Medulla oblongata (tissue), 1 donor: Measurements from ENCODE around the gene SEPHS2.
A peak's percentile ranks its signal among the peaks of the same experiment; 100 is the strongest.

Experiments
- DNase-seq: peaks from one replicate; pipeline ENCODE4 v3.0.0-alpha.2; 2015; ENCODE audit errors: extremely low spot score

SEPHS2 gene

GRCh38 chr16:30429678-30430427 lies 15.8 kb downstream of the SEPHS2 start, which contains the start of gene DCTPP1:
TSS of gene DCTPP1 (minus strand) at chr16:30430030. CDS start at chr16:30429980, 50 bp downstream.
- peak; percentile 99 for DNase-seq

- no peak for DNase-seq
These were observed 16.3 kb downstream of the SEPHS2 start for GRCh38 chr16:30429418-30429677.

GRCh38 chr16:30428055-30428454 lies 17.6 kb downstream of the SEPHS2 start:
- no peak for DNase-seq

- DNase-seq, result no peak
These were observed 24.7 kb downstream of the SEPHS2 start for GRCh38 chr16:30421010-30421409.

GRCh38 chr16:30418350-30419181 lies 27.1 kb downstream of the SEPHS2 start:
- no peak for DNase-seq

GRCh38 chr16:30417529-30418349 lies 27.9 kb downstream of the SEPHS2 start:
- DNase-seq, result peak; percentile 60

- no peak for DNase-seq
These were observed 28.8 kb downstream of the SEPHS2 start for GRCh38 chr16:30416624-30417528.

GRCh38 chr16:30416047-30416603 lies 29.5 kb downstream of the SEPHS2 start:
- DNase-seq, result no peak

GRCh38 chr16:30414159-30414558 lies 31.5 kb downstream of the SEPHS2 start:
- DNase-seq, result no peak

GRCh38 chr16:30413112-30413806 lies 32.4 kb downstream of the SEPHS2 start:
- no peak for DNase-seq

GRCh38 chr16:30409125-30410060 lies 36.3 kb downstream of the SEPHS2 start:
- peak; percentile 95 for DNase-seq

GRCh38 chr16:30407804-30408534 lies 37.7 kb downstream of the SEPHS2 start:
- DNase-seq, result no peak

- DNase-seq, result peak; percentile 96
These were observed 38.4 kb downstream of the SEPHS2 start, which contains the start of gene ZNF771 for GRCh38 chr16:30407102-30407803. TSS of gene ZNF771 (plus strand) at chr16:30407606. CDS start at chr16:30408054, 448 bp downstream.

- no peak for DNase-seq
These were observed 38.9 kb downstream of the SEPHS2 start for GRCh38 chr16:30406795-30407101.

GRCh38 chr16:30401768-30402425 lies 43.8 kb downstream of the SEPHS2 start:
- DNase-seq, result no peak

- no peak for DNase-seq
These were observed 46.1 kb downstream of the SEPHS2 start for GRCh38 chr16:30399435-30400186.
